Ovary (tissue), 9 donors: ENCODE measurements around the gene CCDC187. TPM values are rescaled to one million over a fixed set of nuclear protein-coding genes. Genes with fewer than 3 reads are reported as not detected.

Experiments used
- DNase-seq, 5 donors: peaks; one replicate each; pipeline ENCODE4 v3.0.0-alpha.2; 2019 to 2020
- H3K27ac ChIP-seq, 2 donors: fragments of 200-600 bp; one replicate each; pipeline versions ENCODE4 v1.5.1 to v1.8.0; 2019 to 2022
- H3K27me3 ChIP-seq: fragments of 200-600 bp; one replicate; pipeline ENCODE4 v1.8.0; 2022
- H3K36me3 ChIP-seq: fragments of 200-600 bp; sonication (generic); one replicate; pipeline ENCODE4 v1.5.1; 2019
- H3K4me1 ChIP-seq: one replicate; pipeline ENCODE4 v1.8.1; 2013; ENCODE audit warnings: mild to moderate bottlenecking, moderate library complexity; ENCODE audit not compliant: insufficient read depth
- H3K4me3 ChIP-seq: fragments of 200-600 bp; sonication (generic); one replicate; pipeline ENCODE4 v1.5.1; 2017
- H3K9me3 ChIP-seq, 2 donors: fragments of 200-600 bp in 1 of 2; sonication (generic) in 1 of 2; one replicate each; pipeline versions ENCODE4 v1.5.1 to v1.8.1; 2013 to 2019; ENCODE audit warnings: mild to moderate bottlenecking in 1 of 2, moderate library complexity in 1 of 2
- EP300 ChIP-seq: sonication (generic); formaldehyde crosslinking; IDR thresholded peaks from one replicate; pipeline ENCODE4 v1.6.1; 2017; ENCODE audit warnings: antibody characterized with exemption
- POLR2A ChIP-seq: fragments of 450-650 bp; IDR thresholded peaks from one replicate; pipeline ENCODE4 v1.6.1; 2017; ENCODE audit warnings: antibody characterized with exemption, mild to moderate bottlenecking, moderate library complexity
- WGBS, 3 donors: extraction: QIAGEN DNeasy Blood & Tissue Kit in 1 of 3; methylation state at CpG; one replicate each; pipeline versions ENCODE4 v1.1.5 to v1.1.7; 2013 to 2017; 5-methylcytosine and 5-hydroxymethylcytosine counted together
- intact Hi-C, 4 donors: fragments of 100-400 bp; cut with DNase I; formaldehyde crosslinking; loops; one replicate each; pipeline versions ENCODE4 v1.11.0 to v1.15.1; 2022 to 2023
- polyA plus RNA-seq, 2 donors: library from polyadenylated mRNA; stranded (reverse); fragments of 200-250 nt in 1 of 2; fragments of 350-450 nt in 1 of 2; fragmentation: Illumina TruSeq in 1 of 2; extraction: RNeasy Lipid Tissue Mini Kit (QIAGEN cat#74804) in 1 of 2; gene quantifications; one replicate each; pipeline ENCODE4 v1.2.3, GENCODE V29; 2013 to 2014
- total RNA-seq, 7 donors: library from RNA; depleted of rRNA in 2 of 7; stranded (reverse); fragments of >200 nt in 2 of 7; fragmentation: NEBNext Ultra II Directional in 3 of 7; extraction: Animal tissue kit (Norgen Biotek cat#: 25700) in 3 of 7; gene quantifications; one replicate each; pipeline versions ENCODE4 v1.1.0 to v1.2.4, GENCODE V29; 2016 to 2023
- TF ChIP-seq, protein P1 (sequence below), 3 donors: fragments of 450-650 bp in 2 of 3; fragments of 200-600 bp in 1 of 3; IDR thresholded peaks; one replicate each; pipeline versions ENCODE4 v1.5.1 to v1.8.0; 2016 to 2022; ENCODE audit warnings: antibody characterized with exemption in 3 of 3, mild to moderate bottlenecking in 1 of 3
- donor health status: DM: no; HTN: no; CAD: no; lungs with moderate emphysema.
- donor health status: DM: no; HTN: no; CAD: no.
- donor health status: Bipolar disorder and iron deficiency.
- donor health status: DM: yes; HTN: yes; CAD: no.
- donor health status: DM: no; HTN: no; CAD: no.
- donor health status: DM: yes; HTN: yes; CAD: no.

The CCDC187 gene
- total and polyA plus RNA-seq, 9 donors, result 0.02 to 15.7 (median 0.74) TPM; not detected in 1

DNA sequence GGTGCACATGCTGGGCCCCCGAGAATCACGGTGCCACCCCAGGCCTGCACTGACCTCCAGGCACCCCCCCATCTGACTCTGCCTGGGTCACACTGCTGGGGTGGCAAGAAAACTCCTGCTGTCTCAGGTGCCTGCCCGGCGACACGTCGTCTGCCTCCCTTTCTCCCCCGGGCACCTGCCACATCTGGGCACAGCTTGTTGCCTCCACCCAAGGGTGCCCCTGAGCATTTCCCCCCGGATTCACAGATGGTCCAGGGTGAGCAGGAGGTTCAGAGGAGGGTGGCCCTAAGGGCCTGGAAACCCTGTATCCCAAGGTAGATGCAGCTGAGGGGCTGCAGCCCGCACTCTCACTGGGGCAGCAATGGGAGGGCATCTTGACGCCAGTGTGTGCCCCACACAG lies 43.4 kb downstream of the CCDC187 start:
- H3K4me1 ChIP-seq, result peaks cover 8% of the 10 kb centered on the region
- H3K27ac ChIP-seq, result no peak overlapping the region
- no peak overlapping the region for H3K4me3 ChIP-seq
- TF ChIP-seq, protein P1, sequence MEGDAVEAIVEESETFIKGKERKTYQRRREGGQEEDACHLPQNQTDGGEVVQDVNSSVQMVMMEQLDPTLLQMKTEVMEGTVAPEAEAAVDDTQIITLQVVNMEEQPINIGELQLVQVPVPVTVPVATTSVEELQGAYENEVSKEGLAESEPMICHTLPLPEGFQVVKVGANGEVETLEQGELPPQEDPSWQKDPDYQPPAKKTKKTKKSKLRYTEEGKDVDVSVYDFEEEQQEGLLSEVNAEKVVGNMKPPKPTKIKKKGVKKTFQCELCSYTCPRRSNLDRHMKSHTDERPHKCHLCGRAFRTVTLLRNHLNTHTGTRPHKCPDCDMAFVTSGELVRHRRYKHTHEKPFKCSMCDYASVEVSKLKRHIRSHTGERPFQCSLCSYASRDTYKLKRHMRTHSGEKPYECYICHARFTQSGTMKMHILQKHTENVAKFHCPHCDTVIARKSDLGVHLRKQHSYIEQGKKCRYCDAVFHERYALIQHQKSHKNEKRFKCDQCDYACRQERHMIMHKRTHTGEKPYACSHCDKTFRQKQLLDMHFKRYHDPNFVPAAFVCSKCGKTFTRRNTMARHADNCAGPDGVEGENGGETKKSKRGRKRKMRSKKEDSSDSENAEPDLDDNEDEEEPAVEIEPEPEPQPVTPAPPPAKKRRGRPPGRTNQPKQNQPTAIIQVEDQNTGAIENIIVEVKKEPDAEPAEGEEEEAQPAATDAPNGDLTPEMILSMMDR (IDR thresholded peaks at IDR 0.05), result no peak
- TF ChIP-seq POLR2A, result no peak
- no peak for TF ChIP-seq EP300
- H3K27me3 ChIP-seq, result no peaks in the 10 kb centered on the region
- WGBS, 3 donors, result 87 to 91% (median 89%) methylated on average over 10 of the region's 10 CpGs
- DNase-seq, result no peak
- H3K9me3 ChIP-seq, result no peaks in the 10 kb centered on the region
- no peaks in the 10 kb centered on the region for H3K36me3 ChIP-seq
- intact Hi-C loops, result no loop called here

DNA sequence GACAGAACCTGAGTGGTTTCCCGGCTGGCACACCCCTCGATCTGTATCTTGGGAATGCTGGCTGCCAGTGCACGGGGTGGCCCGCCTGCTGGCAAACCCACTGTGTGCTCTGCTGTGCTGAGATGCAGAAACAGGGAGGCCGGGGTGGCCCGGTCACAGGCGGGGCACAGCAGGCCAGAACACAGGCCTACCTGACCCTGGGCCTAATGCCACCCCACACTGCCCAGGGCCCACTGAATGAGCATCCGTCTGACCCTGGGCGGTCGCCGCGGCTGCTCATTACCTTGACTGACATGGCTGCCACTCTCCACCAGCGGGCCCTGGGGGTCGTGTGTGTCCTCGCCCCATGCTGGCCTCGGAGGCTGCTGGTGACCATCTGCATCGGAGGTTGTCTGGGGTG lies 44.1 kb downstream of the CCDC187 start:
- TF ChIP-seq POLR2A (no peak), EP300 (no peak)
- TF ChIP-seq, protein P1 (IDR thresholded peaks at IDR 0.05), result no peak
- peaks cover 15% of the 10 kb centered on the region for H3K4me1 ChIP-seq
- no peak for DNase-seq
- H3K36me3 ChIP-seq, result no peaks in the 10 kb centered on the region
- WGBS, 3 donors, result 89 to 93% (median 90%) methylated on average over 11 to 17 of the region's 17 CpGs
- intact Hi-C loops, result no loop called here
- H3K4me3 ChIP-seq, result no peak overlapping the region
- no peaks in the 10 kb centered on the region for H3K27me3 ChIP-seq
- H3K27ac ChIP-seq, result no peak overlapping the region
- no peaks in the 10 kb centered on the region for H3K9me3 ChIP-seq

- DNase-seq, result no peak
- H3K9me3 ChIP-seq, result no peaks in the 10 kb centered on the region
- no peaks in the 10 kb centered on the region for H3K27me3 ChIP-seq
- TF ChIP-seq POLR2A (no peak), EP300 (no peak)
- TF ChIP-seq, protein P1 (IDR thresholded peaks at IDR 0.05), result no peak
- peaks cover 16% of the 10 kb centered on the region for H3K4me1 ChIP-seq
- H3K4me3 ChIP-seq, result no peak overlapping the region
- H3K27ac ChIP-seq, result no peak overlapping the region
- 72 to 80% (median 75%) methylated on average over 4 of the region's 4 CpGs for WGBS, 3 donors
- intact Hi-C loops, result no loop called here
- H3K36me3 ChIP-seq, result no peaks in the 10 kb centered on the region
Measured at GRCh38 chr9:136259517-136259813, 44.4 kb downstream of the CCDC187 start.

DNA sequence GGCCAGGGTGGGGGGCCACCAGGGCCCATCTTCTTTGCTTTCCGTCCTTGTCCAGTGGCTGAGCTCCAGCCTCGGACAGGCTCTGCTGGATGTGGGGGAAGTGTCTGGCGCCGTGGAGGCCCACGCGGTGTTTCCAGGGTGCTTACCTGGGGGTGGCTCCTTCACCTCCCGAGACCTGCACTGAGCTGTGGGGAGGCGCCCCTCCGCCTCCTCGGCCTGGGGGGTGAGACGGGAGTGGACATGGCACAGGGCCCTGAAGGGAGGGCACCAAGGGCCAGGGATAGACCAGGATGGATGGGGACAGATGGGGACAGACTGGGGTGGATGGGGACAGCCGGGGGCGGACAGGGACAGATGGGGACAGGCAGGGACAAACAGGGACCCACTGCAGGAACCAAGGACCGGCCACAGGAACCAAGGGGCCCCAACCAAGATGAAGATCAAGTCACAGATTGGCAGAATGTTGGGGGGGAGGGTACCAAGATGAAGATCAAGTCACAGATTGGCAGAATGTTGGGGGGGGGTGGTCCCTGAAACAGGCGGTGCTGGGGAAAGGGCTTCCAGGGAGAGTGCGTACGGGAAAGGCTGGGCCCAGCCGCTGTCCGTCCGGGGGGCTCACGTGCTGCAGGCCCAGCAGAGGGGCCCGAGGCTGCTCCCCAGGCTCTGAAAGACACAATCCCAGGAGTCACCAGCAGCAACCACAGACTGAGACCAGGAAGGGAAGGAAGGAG lies 44.9 kb downstream of the CCDC187 start:
- H3K27ac ChIP-seq, result no peak overlapping the region
- DNase-seq, result no peak
- H3K9me3 ChIP-seq, result no peaks in the 10 kb centered on the region
- peaks cover 21% of the 10 kb centered on the region for H3K4me1 ChIP-seq
- intact Hi-C loops, result no loop called here
- H3K36me3 ChIP-seq, result no peaks in the 10 kb centered on the region
- H3K27me3 ChIP-seq, result no peaks in the 10 kb centered on the region
- TF ChIP-seq EP300, result no peak
- no peak for TF ChIP-seq POLR2A
- TF ChIP-seq, protein P1 (IDR thresholded peaks at IDR 0.05), result no peak
- no peak overlapping the region for H3K4me3 ChIP-seq
- WGBS, 3 donors, result 71 to 76% (median 74%) methylated on average over 22 of the region's 22 CpGs
